IMR-90 (cell line): ENCODE data around the gene TPD52L2. TPM values are rescaled to one million over a fixed set of nuclear protein-coding genes. Genes with fewer than 3 reads are reported as not detected.

Experiments
- ATAC-seq: fragments of 200-7000 bp; cut with Tn5 transposase; 2 replicates; pipeline ENCODE4 v1.9.1; 2020; ENCODE audit warnings: low read depth, mild to moderate bottlenecking, moderate library complexity
- BruUV-seq: library from RNA; stranded (reverse); fragments of 400-500 nt; replicated peaks from 2 replicates; lab custom pipeline; 2021; lab: Mats Ljungman, UMichigan
- CTCF ChIA-PET: fragments of 300-600 bp; formaldehyde crosslinking; extraction: SDS; loops from one replicate; lab custom pipeline; 2021; ENCODE audit warnings: antibody characterized with exemption; lab: Yijun Ruan, JAX
- POLR2A ChIA-PET: fragments of 300-600 bp; sonication (Branson Sonifier 250); formaldehyde crosslinking; loops from one replicate; lab custom pipeline; 2022; ENCODE audit warnings: antibody characterized with exemption; ENCODE audit not compliant: unreplicated experiment; lab: Charles Lee
- DNase-seq: peaks from one replicate; pipeline ENCODE4 v3.0.0; 2013
- H2AFZ ChIP-seq: replicated peaks from 2 replicates; pipeline ENCODE3; 2013; ENCODE audit warnings: low read length, mild to moderate bottlenecking; ENCODE audit not compliant: poor library complexity
- H2AK5ac ChIP-seq: 2 replicates; pipeline ENCODE4 v1.6.1; 2013; ENCODE audit warnings: low read depth, low read length, inconsistent platforms
- H2AK9ac ChIP-seq: replicated peaks from 2 replicates; pipeline ENCODE3; 2013; ENCODE audit warnings: mild to moderate bottlenecking, low read depth, low read length, moderate library complexity; ENCODE audit not compliant: poor library complexity
- H2BK120ac ChIP-seq: 2 replicates; pipeline ENCODE4 v1.6.1; 2013; ENCODE audit warnings: low read depth, low read length, inconsistent platforms
- H2BK15ac ChIP-seq: 3 replicates; pipeline ENCODE4 v1.6.1; 2013; ENCODE audit warnings: low read depth, low read length, inconsistent platforms
- H2BK20ac ChIP-seq: 2 replicates; pipeline ENCODE4 v1.6.1; 2013; ENCODE audit warnings: low read depth, mild to moderate bottlenecking, inconsistent platforms, low read length, moderate library complexity
- H2BK5ac ChIP-seq: 2 replicates; pipeline ENCODE4 v1.6.1; 2013; ENCODE audit warnings: mild to moderate bottlenecking, low read depth, low read length, inconsistent platforms; ENCODE audit not compliant: poor library complexity, severe bottlenecking
- H3K14ac ChIP-seq: replicated peaks from 2 replicates; pipeline ENCODE4 v1.6.1; 2013; ENCODE audit warnings: low read depth, low read length, inconsistent platforms
- H3K18ac ChIP-seq: 2 replicates; pipeline ENCODE4 v1.6.1; 2013; ENCODE audit warnings: low read depth, low read length, control low read depth
- H3K23ac ChIP-seq: 2 replicates; pipeline ENCODE4 v1.6.1; 2013; ENCODE audit warnings: low read depth, low read length, inconsistent platforms
- H3K27ac ChIP-seq: 2 replicates; pipeline ENCODE4 v1.5.1; 2013; ENCODE audit warnings: mild to moderate bottlenecking, control low read depth, low read length; ENCODE audit not compliant: insufficient read depth
- H3K27me3 ChIP-seq: 2 replicates; pipeline ENCODE4 v1.6.1; 2013; ENCODE audit warnings: low read length; ENCODE audit not compliant: control insufficient read depth, insufficient read depth
- H3K36me3 ChIP-seq: 2 replicates; pipeline ENCODE4 v1.6.1; 2013; ENCODE audit warnings: low read length, mixed read lengths; ENCODE audit not compliant: control insufficient read depth, insufficient read depth
- H3K4ac ChIP-seq: 2 replicates; pipeline ENCODE4 v1.6.1; 2013; ENCODE audit warnings: low read depth, low read length, inconsistent platforms
- H3K4me1 ChIP-seq: 2 replicates; pipeline ENCODE4 v1.6.1; 2013; ENCODE audit warnings: low read length, mixed read lengths; ENCODE audit not compliant: control insufficient read depth, insufficient read depth
- H3K4me2 ChIP-seq: 2 replicates; pipeline ENCODE4 v1.6.1; 2013; ENCODE audit warnings: low read depth, mild to moderate bottlenecking, control low read depth, low read length, moderate library complexity
- H3K4me3 ChIP-seq: 2 replicates; pipeline ENCODE4 v1.5.1; 2013; ENCODE audit warnings: low read depth, mild to moderate bottlenecking, control low read depth, low read length, moderate library complexity; ENCODE audit not compliant: insufficient read depth
- H3K56ac ChIP-seq: 2 replicates; pipeline ENCODE4 v1.6.1; 2013; ENCODE audit warnings: low read length, inconsistent platforms; ENCODE audit not compliant: insufficient read depth; ENCODE audit errors: extremely low read depth
- H3K79me1 ChIP-seq, 2 experiments: 2 replicates each; pipeline ENCODE4 v1.6.1; 2013; ENCODE audit warnings: low read length in 2 of 2, inconsistent platforms in 1 of 2, low read depth in 1 of 2
- H3K9ac ChIP-seq: 2 replicates; pipeline ENCODE4 v1.6.1; 2013; ENCODE audit warnings: low read depth, low read length, control low read depth
- H3K9me1 ChIP-seq: 2 replicates; pipeline ENCODE4 v1.6.1; 2013; ENCODE audit warnings: low read length, inconsistent platforms; ENCODE audit not compliant: insufficient read depth
- H3K9me3 ChIP-seq: 2 replicates; pipeline ENCODE4 v1.6.1; 2013; ENCODE audit warnings: low read length; ENCODE audit not compliant: control insufficient read depth, insufficient read depth
- H4K20me1 ChIP-seq: 2 replicates; pipeline ENCODE4 v1.6.1; 2013; ENCODE audit warnings: low read length, inconsistent platforms; ENCODE audit not compliant: insufficient read depth
- H4K5ac ChIP-seq: 2 replicates; pipeline ENCODE4 v1.6.1; 2013; ENCODE audit warnings: mild to moderate bottlenecking, low read depth, low read length, control low read depth
- H4K8ac ChIP-seq, 2 experiments: 2 replicates each; pipeline ENCODE4 v1.6.1; 2013; ENCODE audit warnings: low read depth in 2 of 2, low read length in 2 of 2, control low read depth in 1 of 2, inconsistent platforms in 1 of 2
- H4K91ac ChIP-seq: 2 replicates; pipeline ENCODE4 v1.6.1; 2013; ENCODE audit warnings: low read depth, low read length, inconsistent platforms; ENCODE audit not compliant: insufficient read depth
- BHLHE40 ChIP-seq: fragments of 150-350 bp; IDR thresholded peaks from 2 replicates; pipeline ENCODE4 v1.6.1; 2016; ENCODE audit warnings: mild to moderate bottlenecking, low read depth, low read length
- CEBPB ChIP-seq: IDR thresholded peaks from 2 replicates; pipeline ENCODE4 v1.6.1; 2012; ENCODE audit warnings: low read depth, low read length, improper control_type of control experiment
- CHD1 ChIP-seq: IDR thresholded peaks from 2 replicates; pipeline ENCODE4 v1.6.1; 2012; ENCODE audit warnings: low read depth, low read length, improper control_type of control experiment
- MAFK ChIP-seq: IDR thresholded peaks from 2 replicates; pipeline ENCODE4 v1.6.1; 2012; ENCODE audit warnings: low read depth, low read length, improper control_type of control experiment
- MAZ ChIP-seq: IDR thresholded peaks from 2 replicates; pipeline ENCODE4 v1.6.1; 2012; ENCODE audit warnings: low read depth, mild to moderate bottlenecking, low read length, improper control_type of control experiment, moderate library complexity, borderline replicate concordance
- RAD21 ChIP-seq: IDR thresholded peaks from 2 replicates; pipeline ENCODE4 v1.6.1; 2012; ENCODE audit warnings: low read length, improper control_type of control experiment
- SMC3 ChIP-seq: fragments of 150-350 bp; IDR thresholded peaks from 2 replicates; pipeline ENCODE4 v1.6.1; 2016; ENCODE audit warnings: low read depth, mild to moderate bottlenecking, antibody characterized with exemption, low read length, moderate library complexity
- WGBS, 2 experiments: methylation state at CpG; one replicate each; pipeline versions ENCODE4 v1.1.5 to v1.1.7; 2013; ENCODE audit warnings: missing lambda C conversion rate in 2 of 2; ENCODE audit not compliant: insufficient read length in 1 of 2; ENCODE audit errors: extremely low coverage in 2 of 2; 5-methylcytosine and 5-hydroxymethylcytosine counted together
- dilution Hi-C: fragments of 300-500 bp; cut with HindIII; formaldehyde crosslinking; loops from one replicate; pipeline ENCODE4 v1.14.3; 2018; ENCODE audit warnings: low sequenced_read_pairs; ENCODE audit not compliant: unreplicated experiment
- in situ Hi-C: fragments of 300-500 bp; cut with MboI; formaldehyde crosslinking; loops from 3 replicates; pipeline ENCODE4 v1.14.3; 2019; ENCODE audit warnings: low sequenced_read_pairs, inconsistent platforms, mixed read lengths
- intact Hi-C: fragments of 100-400 bp; cut with micrococcal nuclease; formaldehyde crosslinking; loops from 2 replicates; pipeline ENCODE4 v1.10.0; 2022
- polyA plus RNA-seq, 3 experiments: library from polyadenylated mRNA; depleted of rRNA; stranded (reverse); fragments of >200 nt; gene quantifications; 2 replicates each; pipeline ENCODE4 v1.2.3, GENCODE V29; 2012; ENCODE audit warnings: low replicate concordance in 1 of 3
- total RNA-seq: library from RNA; depleted of rRNA; stranded (reverse); fragments of >200 nt; gene quantifications from 2 replicates; pipeline ENCODE4 v1.2.3, GENCODE V29; 2012
- TF ChIP-seq, protein P1 (sequence below): conservative IDR thresholded peaks from 2 replicates; pipeline ENCODE4 v1.5.1; 2012; ENCODE audit warnings: mild to moderate bottlenecking, low read depth, low read length, improper control_type of control experiment

Gene TPD52L2
- total and polyA plus RNA-seq, 2 of the 4 experiments (the other 2 are of a cell fraction): 113 to 189 TPM

DNA sequence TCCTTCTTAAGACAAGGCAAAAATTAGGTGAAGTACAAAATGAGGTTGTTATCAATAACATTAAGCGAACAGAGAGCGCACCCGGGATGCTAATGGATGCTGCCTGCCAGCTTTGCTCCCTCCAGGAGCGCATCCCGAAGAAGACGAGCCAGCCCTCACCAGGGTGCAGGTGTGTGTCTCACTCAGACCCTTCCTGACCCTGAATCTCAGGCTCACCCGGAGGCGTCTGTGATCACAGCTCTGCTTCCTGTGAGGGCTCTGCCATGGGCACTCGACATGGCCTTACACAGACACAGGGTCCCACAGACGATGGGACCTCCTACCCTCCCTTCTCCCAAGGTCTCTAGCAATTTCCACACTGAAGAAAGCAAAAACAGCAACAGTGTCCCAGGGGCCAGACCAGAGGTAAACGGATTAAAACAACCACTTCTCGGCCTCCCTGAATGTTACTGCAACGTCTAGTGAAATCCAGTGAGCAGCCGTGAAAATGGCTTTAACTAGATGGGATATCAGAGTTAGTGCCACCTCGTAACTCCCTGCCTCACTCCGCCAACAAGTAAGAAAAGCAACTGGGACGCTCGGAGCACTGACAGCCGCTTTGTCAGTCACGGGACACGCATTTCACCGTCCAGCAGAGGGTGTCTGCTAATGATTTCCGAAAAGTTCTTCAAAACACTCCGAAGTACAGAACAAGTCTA, 45.7 kb upstream of the TPD52L2 start:
- Histone ChIP-seq H3K4me2 (peak overlapping the region; percentile 25), H2BK15ac (no peak overlapping the region), H4K5ac (no peak overlapping the region), H2AK5ac (peak overlapping the region; percentile 43; the same call in 1 of the 2 replicates), H4K20me1 (peaks cover 54% of the 10 kb centered on the region), H3K4ac (no peak overlapping the region), H3K56ac (no peak overlapping the region), H3K27ac (no peak overlapping the region), H3K27me3 (no peaks in the 10 kb centered on the region), H3K18ac (no peak overlapping the region), H3K14ac (0 out of 2 replicates have a peak overlapping the region, but pooled peaks have one; percentile 3), H3K9me1 (peaks cover 20% of the 10 kb centered on the region), H2BK120ac (no peak overlapping the region), H3K4me3 (no peak overlapping the region), H3K9me3 (no peaks in the 10 kb centered on the region), H3K4me1 (peaks cover 16% of the 10 kb centered on the region), H2AFZ (peak overlapping the region; percentile 55), H3K79me1 (peaks cover 22 to 71% of the 10 kb centered on the region in 2 experiments), H2BK5ac (no peak overlapping the region), H3K36me3 (0 out of 2 replicates have a peak, but pooled peaks cover 3% of the 10 kb centered on the region), H4K8ac (peak overlapping the region in 1 of 2 experiments; percentile 36; a peak in 1 of 4 replicates), H4K91ac (no peak overlapping the region), H2BK20ac (no peak overlapping the region), H2AK9ac (no peak overlapping the region), H3K23ac (no peak overlapping the region; the same call in 1 of the 2 replicates), H3K9ac (no peak overlapping the region)
- no TSS peak for BruUV-seq
- dilution Hi-C loops: no loop called here
- WGBS, 2 experiments: 80% methylated on average over 10 of the region's 24 CpGs; no CpG with 5 or more reads in 1 of the 2 experiments
- TF ChIP-seq CHD1: no peak
- TF ChIP-seq, protein P1, sequence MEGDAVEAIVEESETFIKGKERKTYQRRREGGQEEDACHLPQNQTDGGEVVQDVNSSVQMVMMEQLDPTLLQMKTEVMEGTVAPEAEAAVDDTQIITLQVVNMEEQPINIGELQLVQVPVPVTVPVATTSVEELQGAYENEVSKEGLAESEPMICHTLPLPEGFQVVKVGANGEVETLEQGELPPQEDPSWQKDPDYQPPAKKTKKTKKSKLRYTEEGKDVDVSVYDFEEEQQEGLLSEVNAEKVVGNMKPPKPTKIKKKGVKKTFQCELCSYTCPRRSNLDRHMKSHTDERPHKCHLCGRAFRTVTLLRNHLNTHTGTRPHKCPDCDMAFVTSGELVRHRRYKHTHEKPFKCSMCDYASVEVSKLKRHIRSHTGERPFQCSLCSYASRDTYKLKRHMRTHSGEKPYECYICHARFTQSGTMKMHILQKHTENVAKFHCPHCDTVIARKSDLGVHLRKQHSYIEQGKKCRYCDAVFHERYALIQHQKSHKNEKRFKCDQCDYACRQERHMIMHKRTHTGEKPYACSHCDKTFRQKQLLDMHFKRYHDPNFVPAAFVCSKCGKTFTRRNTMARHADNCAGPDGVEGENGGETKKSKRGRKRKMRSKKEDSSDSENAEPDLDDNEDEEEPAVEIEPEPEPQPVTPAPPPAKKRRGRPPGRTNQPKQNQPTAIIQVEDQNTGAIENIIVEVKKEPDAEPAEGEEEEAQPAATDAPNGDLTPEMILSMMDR: 0 out of 2 replicates have a peak, but pooled peaks have one; percentile 28
- no peak for TF ChIP-seq MAFK
- peak; percentile 60; the same call in 1 of the 2 replicates for TF ChIP-seq BHLHE40
- peak; percentile 32; the same call in 1 of the 2 replicates for TF ChIP-seq RAD21
- no peak for TF ChIP-seq MAZ
- TF ChIP-seq CEBPB: no peak
- TF ChIP-seq SMC3: peak; percentile 46
- ATAC-seq: peak; percentile 47
- in situ Hi-C loops: no loop called here
- CTCF ChIA-PET: interaction anchor here (0.9 kb wide), 1 partner anchor 33 kb away, joined by 3 read pairs; no protein-coding TSS in a partner anchor
- intact Hi-C loops: no loop called here
- peak; percentile 45 for DNase-seq
- POLR2A ChIA-PET: no interaction called here
